Measurements from ENCODE around the gene STX4. TPM values are rescaled to one million over a fixed set of nuclear protein-coding genes. Genes with fewer than 3 reads are reported as not detected.

STX4 gene
- total RNA-seq, 1 donor, result 16.5 TPM

DNA sequence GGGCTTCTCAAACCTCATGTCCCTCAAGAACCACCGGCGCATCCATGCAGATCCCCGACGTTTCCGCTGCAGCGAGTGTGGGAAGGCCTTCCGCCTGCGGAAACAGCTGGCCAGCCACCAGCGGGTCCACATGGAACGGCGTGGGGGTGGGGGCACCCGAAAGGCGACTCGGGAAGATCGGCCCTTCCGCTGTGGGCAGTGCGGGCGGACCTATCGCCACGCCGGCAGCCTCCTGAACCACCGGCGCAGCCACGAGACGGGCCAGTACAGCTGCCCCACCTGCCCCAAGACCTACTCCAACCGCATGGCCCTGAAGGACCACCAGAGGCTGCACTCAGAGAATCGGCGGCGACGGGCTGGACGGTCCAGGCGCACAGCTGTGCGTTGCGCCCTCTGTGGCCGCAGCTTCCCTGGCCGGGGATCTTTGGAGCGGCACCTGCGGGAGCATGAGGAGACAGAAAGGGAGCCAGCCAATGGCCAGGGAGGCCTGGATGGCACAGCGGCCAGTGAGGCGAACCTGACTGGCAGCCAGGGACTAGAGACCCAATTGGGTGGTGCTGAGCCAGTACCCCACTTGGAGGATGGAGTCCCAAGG, 46.8 kb downstream of the STX4 start:
- no peaks in the 10 kb centered on the region for H3K9me3 ChIP-seq (ENCODE audit: low read depth, low read length)
- H3K27me3 ChIP-seq (ENCODE audit: insufficient read depth, low read length), result no peaks in the 10 kb centered on the region
- H3K4me3 ChIP-seq (ENCODE audit: low read length), result no peak overlapping the region
- peaks cover 18% of the 10 kb centered on the region for H3K4me1 ChIP-seq (ENCODE audit: insufficient read depth, low read length)

- Histone ChIP-seq H3K4me3 (ENCODE audit: low read length) (no peak overlapping the region), H3K27me3 (ENCODE audit: insufficient read depth, low read length) (no peaks in the 10 kb centered on the region), H3K9me3 (ENCODE audit: low read depth, low read length) (no peaks in the 10 kb centered on the region), H3K4me1 (ENCODE audit: insufficient read depth, low read length) (peaks cover 11% of the 10 kb centered on the region)
Measured at GRCh38 chr16:31080756-31081419, 47.5 kb downstream of the STX4 start.

DNA sequence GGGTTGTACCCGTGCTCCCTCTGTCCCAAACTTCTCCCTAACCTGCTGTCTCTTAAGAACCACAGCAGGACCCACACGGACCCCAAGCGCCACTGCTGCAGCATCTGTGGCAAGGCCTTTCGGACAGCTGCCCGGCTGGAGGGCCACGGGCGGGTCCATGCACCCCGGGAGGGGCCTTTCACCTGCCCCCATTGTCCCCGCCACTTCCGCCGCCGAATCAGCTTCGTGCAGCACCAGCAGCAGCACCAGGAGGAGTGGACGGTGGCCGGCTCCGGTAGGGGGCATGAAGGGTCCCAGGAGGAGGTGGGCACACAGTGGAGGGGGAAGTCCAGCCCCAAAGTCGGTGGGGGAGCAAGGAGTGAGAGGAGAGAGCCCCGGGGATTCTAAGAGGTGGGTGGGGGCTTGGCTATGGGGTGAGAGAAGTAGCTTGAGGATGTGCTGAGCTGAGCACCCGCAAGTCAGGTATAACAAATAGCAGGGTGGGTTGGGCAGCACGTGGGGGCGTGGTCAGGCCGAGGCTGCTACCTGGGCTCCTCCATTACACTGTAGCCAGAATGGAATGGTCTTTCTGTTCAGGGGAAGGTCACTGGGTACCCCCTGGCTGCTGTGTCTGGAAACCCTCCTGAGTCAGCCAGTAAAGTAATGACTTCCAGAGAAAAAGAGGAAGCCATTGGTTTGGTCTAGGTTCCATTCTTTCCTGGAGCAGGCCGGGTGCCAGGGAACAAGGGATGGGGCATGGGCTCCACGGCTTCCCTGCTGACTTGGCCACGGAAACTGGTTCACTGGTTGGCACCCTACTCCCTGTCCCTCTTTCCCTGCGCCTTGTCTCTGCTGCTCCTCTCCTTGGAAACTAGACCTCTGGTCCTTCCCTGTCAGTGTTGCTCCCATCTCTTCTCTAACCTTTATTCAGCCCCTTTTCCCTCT, 48.3 kb downstream of the STX4 start:
- no peak overlapping the region for H3K4me3 ChIP-seq (ENCODE audit: low read length)
- no peaks in the 10 kb centered on the region for H3K27me3 ChIP-seq (ENCODE audit: insufficient read depth, low read length)
- H3K4me1 ChIP-seq (ENCODE audit: insufficient read depth, low read length), result peaks cover 7% of the 10 kb centered on the region
- no peaks in the 10 kb centered on the region for H3K9me3 ChIP-seq (ENCODE audit: low read depth, low read length)

DNA sequence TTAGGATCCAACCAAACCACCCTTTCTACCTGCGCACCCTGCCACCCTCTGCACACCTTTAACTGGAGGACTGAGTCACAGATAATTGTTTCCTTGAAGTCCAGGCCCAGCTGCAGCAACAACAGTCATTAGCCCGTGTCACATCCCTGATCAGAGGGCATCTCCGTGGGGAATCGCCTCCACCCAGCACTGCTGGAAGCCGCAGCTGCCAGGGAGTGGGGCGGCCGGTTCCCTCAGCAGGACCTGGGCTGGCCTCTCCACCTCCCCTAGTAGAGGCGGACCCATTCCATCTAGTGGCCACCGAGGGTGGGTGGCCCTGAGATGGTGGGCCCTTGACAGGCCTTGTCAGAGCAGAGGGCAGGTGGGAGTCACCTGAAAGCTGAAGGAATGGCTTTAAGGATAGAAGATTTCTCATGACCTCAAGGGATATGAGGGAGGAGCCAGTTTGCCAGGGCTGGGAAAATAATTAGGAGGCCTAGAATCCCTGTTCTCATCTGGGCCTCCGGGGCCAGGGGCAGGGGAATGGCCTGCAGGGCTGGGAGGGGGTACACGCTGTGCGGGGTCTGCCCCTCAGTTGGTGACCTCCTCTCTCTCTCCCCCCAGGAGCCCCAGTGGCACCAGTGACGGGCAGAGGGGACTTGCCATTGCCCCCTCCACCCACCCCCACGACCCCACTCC, 49.1 kb downstream of the STX4 start:
- H3K9me3 ChIP-seq (ENCODE audit: low read depth, low read length), result no peaks in the 10 kb centered on the region
- peaks cover 7% of the 10 kb centered on the region for H3K4me1 ChIP-seq (ENCODE audit: insufficient read depth, low read length)
- no peaks in the 10 kb centered on the region for H3K27me3 ChIP-seq (ENCODE audit: insufficient read depth, low read length)
- H3K4me3 ChIP-seq (ENCODE audit: low read length), result no peak overlapping the region

GRCh38 chr16:31083081-31083480, 49.7 kb downstream of the STX4 start:
- H3K4me3 ChIP-seq (ENCODE audit: low read length), result no peak overlapping the region
- peaks cover 7% of the 10 kb centered on the region for H3K4me1 ChIP-seq (ENCODE audit: insufficient read depth, low read length)
- H3K27me3 ChIP-seq (ENCODE audit: insufficient read depth, low read length), result no peaks in the 10 kb centered on the region
- no peaks in the 10 kb centered on the region for H3K9me3 ChIP-seq (ENCODE audit: low read depth, low read length)

GRCh38 chr16:31083556-31083955, 50.2 kb downstream of the STX4 start:
- Histone ChIP-seq H3K4me3 (ENCODE audit: low read length) (no peak overlapping the region), H3K9me3 (ENCODE audit: low read depth, low read length) (no peaks in the 10 kb centered on the region), H3K27me3 (ENCODE audit: insufficient read depth, low read length) (no peaks in the 10 kb centered on the region), H3K4me1 (ENCODE audit: insufficient read depth, low read length) (peaks cover 7% of the 10 kb centered on the region)

- H3K4me3 ChIP-seq (ENCODE audit: low read length), result no peak overlapping the region
- no peaks in the 10 kb centered on the region for H3K9me3 ChIP-seq (ENCODE audit: low read depth, low read length)
- H3K4me1 ChIP-seq (ENCODE audit: insufficient read depth, low read length), result peaks cover 4% of the 10 kb centered on the region
- H3K27me3 ChIP-seq (ENCODE audit: insufficient read depth, low read length), result no peaks in the 10 kb centered on the region
Measured at GRCh38 chr16:31083981-31084380, 50.6 kb downstream of the STX4 start.

DNA sequence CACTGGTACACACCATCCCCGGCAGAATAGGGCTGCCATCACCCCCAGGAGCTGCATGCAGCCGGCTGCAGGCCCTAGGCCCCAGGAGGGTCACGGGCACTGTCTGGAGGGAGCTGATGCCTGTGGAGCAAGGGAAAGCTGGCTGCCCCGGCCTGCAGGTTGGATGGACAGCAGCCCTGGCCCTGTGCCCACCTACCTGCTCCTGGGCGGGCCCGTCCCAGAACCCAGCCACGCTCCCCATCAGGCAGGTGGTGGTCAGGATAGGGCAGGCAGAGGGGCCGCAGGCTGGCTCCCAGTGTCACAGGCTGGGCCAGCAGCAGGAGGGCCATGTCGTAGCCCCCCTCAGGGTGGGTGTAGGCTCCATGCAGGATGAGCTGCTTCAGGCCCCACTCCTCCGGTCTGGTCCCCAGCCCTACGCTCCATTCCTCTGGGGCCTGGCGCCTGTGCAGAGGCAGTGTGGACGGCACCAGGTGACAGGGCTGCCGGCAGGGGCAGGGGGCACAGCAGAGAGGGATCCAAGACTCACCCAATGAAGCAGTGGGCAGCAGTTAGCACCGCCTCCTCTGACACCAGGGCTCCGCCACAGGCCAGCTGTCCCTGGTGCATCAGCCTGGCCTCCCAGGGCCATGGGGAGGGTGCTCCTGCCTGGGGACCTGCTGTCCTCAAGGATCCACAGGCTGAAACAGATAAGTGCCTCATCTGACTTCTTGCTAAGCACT, 51.4 kb downstream of the STX4 start:
- no peak overlapping the region for H3K4me3 ChIP-seq (ENCODE audit: low read length)
- H3K9me3 ChIP-seq (ENCODE audit: low read depth, low read length), result no peaks in the 10 kb centered on the region
- H3K4me1 ChIP-seq (ENCODE audit: insufficient read depth, low read length), result no peaks in the 10 kb centered on the region
- no peaks in the 10 kb centered on the region for H3K27me3 ChIP-seq (ENCODE audit: insufficient read depth, low read length)

- Histone ChIP-seq H3K4me1 (ENCODE audit: insufficient read depth, low read length) (no peaks in the 10 kb centered on the region), H3K9me3 (ENCODE audit: low read depth, low read length) (no peaks in the 10 kb centered on the region), H3K4me3 (ENCODE audit: low read length) (no peak overlapping the region), H3K27me3 (ENCODE audit: insufficient read depth, low read length) (no peaks in the 10 kb centered on the region)
Measured at GRCh38 chr16:31085411-31085810, 52.1 kb downstream of the STX4 start.

GRCh38 chr16:31085873-31086628, 52.7 kb downstream of the STX4 start:
- Histone ChIP-seq H3K4me3 (ENCODE audit: low read length) (no peak overlapping the region), H3K27me3 (ENCODE audit: insufficient read depth, low read length) (no peaks in the 10 kb centered on the region), H3K4me1 (ENCODE audit: insufficient read depth, low read length) (no peaks in the 10 kb centered on the region), H3K9me3 (ENCODE audit: low read depth, low read length) (no peaks in the 10 kb centered on the region)

GRCh38 chr16:31086629-31086906, 53.2 kb downstream of the STX4 start:
- Histone ChIP-seq H3K4me3 (ENCODE audit: low read length) (no peak overlapping the region), H3K9me3 (ENCODE audit: low read depth, low read length) (no peaks in the 10 kb centered on the region), H3K4me1 (ENCODE audit: insufficient read depth, low read length) (no peaks in the 10 kb centered on the region), H3K27me3 (ENCODE audit: insufficient read depth, low read length) (no peaks in the 10 kb centered on the region)

- Histone ChIP-seq H3K27me3 (ENCODE audit: insufficient read depth, low read length) (no peaks in the 10 kb centered on the region), H3K4me3 (ENCODE audit: low read length) (no peak overlapping the region), H3K4me1 (ENCODE audit: insufficient read depth, low read length) (no peaks in the 10 kb centered on the region), H3K9me3 (ENCODE audit: low read depth, low read length) (no peaks in the 10 kb centered on the region)
Measured at GRCh38 chr16:31087481-31087880, 54.1 kb downstream of the STX4 start.

DNA sequence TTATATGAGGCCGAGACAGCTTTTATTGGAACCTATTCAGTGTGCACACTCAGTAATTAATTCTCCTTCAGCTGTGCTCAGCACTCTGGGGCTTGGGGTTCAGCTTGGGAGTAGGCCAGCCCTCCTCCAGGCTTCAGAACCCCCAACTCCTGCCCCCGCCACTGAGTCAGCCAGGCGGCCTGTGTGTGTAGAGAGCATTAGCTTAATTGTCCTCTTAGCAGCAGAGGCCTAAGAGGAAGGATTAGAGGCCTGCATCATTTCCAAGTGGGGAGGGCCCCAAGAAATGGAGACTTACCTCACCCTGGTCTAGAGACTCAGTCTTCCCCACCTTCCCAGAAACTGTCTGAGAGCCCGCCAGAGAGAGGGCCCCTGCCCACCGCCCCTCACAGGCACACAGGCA, 54.6 kb downstream of the STX4 start:
- H3K4me1 ChIP-seq (ENCODE audit: insufficient read depth, low read length), result no peaks in the 10 kb centered on the region
- H3K9me3 ChIP-seq (ENCODE audit: low read depth, low read length), result no peaks in the 10 kb centered on the region
- no peak overlapping the region for H3K4me3 ChIP-seq (ENCODE audit: low read length)
- no peaks in the 10 kb centered on the region for H3K27me3 ChIP-seq (ENCODE audit: insufficient read depth, low read length)
